ENCODE data around the gene HCAR1. TPM values are rescaled to one million over a fixed set of nuclear protein-coding genes. Genes with fewer than 3 reads are reported as not detected.
"Not testable (repeated sequence)": the region's sequence is repeated elsewhere in the genome, so short reads cannot be mapped to it uniquely, and the experiment has no call there.

The HCAR1 gene
- total RNA-seq, 1 donor from 2014 or later = 0.10 TPM

GRCh38 chr12:122721057-122721545 lies 9.5 kb downstream of the HCAR1 start:
- peak; percentile 28 for DNase-seq

- not testable (repeated sequence) for DNase-seq
Measured at GRCh38 chr12:122716658-122717057, 14.0 kb downstream of the HCAR1 start, which contains the start of gene HCAR3. Gene HCAR3 (minus strand): TSS chr12:122716811. CDS start chr12:122716737, 74 bp downstream.

GRCh38 chr12:122715211-122715610 lies 15.4 kb downstream of the HCAR1 start:
- DNase-seq = not testable (repeated sequence)

- DNase-seq = not testable (repeated sequence)
Measured at GRCh38 chr12:122713491-122714188, 17.0 kb downstream of the HCAR1 start.

GRCh38 chr12:122711266-122711665 lies 19.4 kb downstream of the HCAR1 start:
- not testable (repeated sequence) for DNase-seq

- DNase-seq = not testable (repeated sequence)
Measured at GRCh38 chr12:122710341-122710740, 20.3 kb downstream of the HCAR1 start.

- DNase-seq = not testable (repeated sequence)
Measured at GRCh38 chr12:122709287-122709686, 21.4 kb downstream of the HCAR1 start.

GRCh38 chr12:122703841-122704240 lies 26.8 kb downstream of the HCAR1 start:
- not testable (repeated sequence) for DNase-seq

GRCh38 chr12:122702890-122703611 lies 27.6 kb downstream of the HCAR1 start, which contains the start of gene HCAR2:
Gene HCAR2 (minus strand): TSS chr12:122703357. CDS start chr12:122703283, 74 bp downstream.
- peak; percentile 30 for DNase-seq

GRCh38 chr12:122701481-122701880 lies 29.2 kb downstream of the HCAR1 start:
- not testable (repeated sequence) for DNase-seq

- not testable (repeated sequence) for DNase-seq
Measured at GRCh38 chr12:122700038-122700710, 30.5 kb downstream of the HCAR1 start.

GRCh38 chr12:122696922-122697321 lies 33.7 kb downstream of the HCAR1 start:
- not testable (repeated sequence) for DNase-seq

- no peak for DNase-seq
Measured at GRCh38 chr12:122691566-122691965, 39.1 kb downstream of the HCAR1 start.

- no peak for DNase-seq
Measured at GRCh38 chr12:122688291-122688690, 42.4 kb downstream of the HCAR1 start.

GRCh38 chr12:122687086-122687485 lies 43.6 kb downstream of the HCAR1 start:
- peak; percentile 52 for DNase-seq

- no peak for DNase-seq
Measured at GRCh38 chr12:122686538-122686937, 44.1 kb downstream of the HCAR1 start.

GRCh38 chr12:122684297-122684813 lies 46.3 kb downstream of the HCAR1 start:
- DNase-seq = no peak

- DNase-seq = no peak
Measured at GRCh38 chr12:122681814-122682213, 48.8 kb downstream of the HCAR1 start.

- not testable (repeated sequence) for DNase-seq
Measured at GRCh38 chr12:122680989-122681388, 49.7 kb downstream of the HCAR1 start.

GRCh38 chr12:122676781-122677180 lies 53.9 kb downstream of the HCAR1 start:
- DNase-seq = not testable (repeated sequence)
